ENCODE data around the gene PANK2. TPM values are rescaled to one million over a fixed set of nuclear protein-coding genes. Genes with fewer than 3 reads are reported as not detected.
"Not testable (repeated sequence)": the region's sequence is repeated elsewhere in the genome, so short reads cannot be mapped to it uniquely, and the experiment has no call there.

PANK2 gene
- 39.8 TPM for total RNA-seq

GRCh38 chr20:3888622-3889488 lies at the start of gene PANK2:
Gene PANK2, plus strand, starts transcription at chr20:3889387.
- peak; percentile 99 for DNase-seq

- DNase-seq = not testable (repeated sequence)
Observed at GRCh38 chr20:3840201-3840600, 49.0 kb upstream of the PANK2 start.

- DNase-seq = no peak
Observed at GRCh38 chr20:3842348-3842930, 46.7 kb upstream of the PANK2 start.

- no peak for DNase-seq
Observed at GRCh38 chr20:3843490-3843889, 45.7 kb upstream of the PANK2 start.

- DNase-seq = not testable (repeated sequence)
Observed at GRCh38 chr20:3843990-3844619, 45.1 kb upstream of the PANK2 start.

- no peak for DNase-seq
Observed at GRCh38 chr20:3846378-3846739, 42.8 kb upstream of the PANK2 start.

- DNase-seq = peak; percentile 67
Observed at GRCh38 chr20:3846740-3847428, 42.3 kb upstream of the PANK2 start, which contains the start of gene MAVS. Gene MAVS, plus strand, starts transcription at chr20:3846834. Its CDS starts 7,791 bp downstream, at chr20:3854625.

GRCh38 chr20:3847429-3847940 lies 41.7 kb upstream of the PANK2 start:
- no peak for DNase-seq

GRCh38 chr20:3848565-3848964 lies 40.6 kb upstream of the PANK2 start:
- DNase-seq = no peak

GRCh38 chr20:3854462-3854871 lies 34.7 kb upstream of the PANK2 start:
- no peak for DNase-seq

GRCh38 chr20:3857405-3857804 lies 31.8 kb upstream of the PANK2 start:
- DNase-seq = no peak

GRCh38 chr20:3858689-3859088 lies 30.5 kb upstream of the PANK2 start:
- no peak for DNase-seq

GRCh38 chr20:3861191-3861590 lies 28.0 kb upstream of the PANK2 start:
- DNase-seq = no peak

GRCh38 chr20:3862333-3862732 lies 26.9 kb upstream of the PANK2 start:
- DNase-seq = no peak

- DNase-seq = no peak
Observed at GRCh38 chr20:3863317-3863716, 25.9 kb upstream of the PANK2 start.

GRCh38 chr20:3864518-3864917 lies 24.7 kb upstream of the PANK2 start:
- DNase-seq = no peak

- DNase-seq = no peak
Observed at GRCh38 chr20:3865152-3865886, 23.9 kb upstream of the PANK2 start.

GRCh38 chr20:3865887-3866407 lies 23.2 kb upstream of the PANK2 start:
- no peak for DNase-seq

GRCh38 chr20:3866464-3866863 lies 22.7 kb upstream of the PANK2 start:
- DNase-seq = no peak

GRCh38 chr20:3867802-3868201 lies 21.4 kb upstream of the PANK2 start:
- DNase-seq = no peak

- no peak for DNase-seq
Observed at GRCh38 chr20:3869839-3870634, 19.1 kb upstream of the PANK2 start.

Data from skin of body (tissue), 2 donors.